Neural crest cell (in vitro differentiated cells): Measurements from ENCODE around the gene MLN. TPM values are rescaled to one million over a fixed set of nuclear protein-coding genes. Genes with fewer than 3 reads are reported as not detected.
A peak's percentile ranks its signal among the peaks of the same experiment; 100 is the strongest.

ENCODE experiments used
- DNase-seq: peaks from one replicate; pipeline ENCODE4 v3.0.0; 2021; ENCODE audit warnings: low read depth, mixed read lengths, low spot score
- H3K27ac Mint-ChIP-seq: one replicate; pipeline ENCODE4 v1.8.0; 2021; ENCODE audit warnings: mild to moderate bottlenecking, mixed read lengths; ENCODE audit not compliant: unreplicated experiment
- H3K27me3 Mint-ChIP-seq: 2 replicates; pipeline ENCODE4 v1.8.0; 2021; ENCODE audit warnings: low read depth, mild to moderate bottlenecking, mixed read lengths
- H3K36me3 Mint-ChIP-seq: 2 replicates; pipeline ENCODE4 v1.8.0; 2021; ENCODE audit warnings: low read depth, mild to moderate bottlenecking, mixed read lengths
- H3K4me1 Mint-ChIP-seq: 2 replicates; pipeline ENCODE4 v1.8.0; 2021; ENCODE audit warnings: mixed read lengths
- H3K4me3 Mint-ChIP-seq: one replicate; pipeline ENCODE4 v1.8.0; 2021; ENCODE audit warnings: mild to moderate bottlenecking, mixed read lengths
- H3K9me3 Mint-ChIP-seq: 2 replicates; pipeline ENCODE4 v1.8.0; 2021; ENCODE audit warnings: mixed read lengths
- total RNA-seq: library from RNA; stranded (reverse); gene quantifications from 2 replicates; pipeline ENCODE4 v1.2.1, GENCODE V29; 2021
- TF ChIP-seq, protein P1 (sequence below): fragments of 200-600 bp; sonication (generic); conservative IDR thresholded peaks from 2 replicates; pipeline ENCODE4 v1.5.0; 2021; ENCODE audit warnings: antibody characterized with exemption, mild to moderate bottlenecking

The MLN gene
- total RNA-seq, 1 donor from 2014 or later: not detected

DNA sequence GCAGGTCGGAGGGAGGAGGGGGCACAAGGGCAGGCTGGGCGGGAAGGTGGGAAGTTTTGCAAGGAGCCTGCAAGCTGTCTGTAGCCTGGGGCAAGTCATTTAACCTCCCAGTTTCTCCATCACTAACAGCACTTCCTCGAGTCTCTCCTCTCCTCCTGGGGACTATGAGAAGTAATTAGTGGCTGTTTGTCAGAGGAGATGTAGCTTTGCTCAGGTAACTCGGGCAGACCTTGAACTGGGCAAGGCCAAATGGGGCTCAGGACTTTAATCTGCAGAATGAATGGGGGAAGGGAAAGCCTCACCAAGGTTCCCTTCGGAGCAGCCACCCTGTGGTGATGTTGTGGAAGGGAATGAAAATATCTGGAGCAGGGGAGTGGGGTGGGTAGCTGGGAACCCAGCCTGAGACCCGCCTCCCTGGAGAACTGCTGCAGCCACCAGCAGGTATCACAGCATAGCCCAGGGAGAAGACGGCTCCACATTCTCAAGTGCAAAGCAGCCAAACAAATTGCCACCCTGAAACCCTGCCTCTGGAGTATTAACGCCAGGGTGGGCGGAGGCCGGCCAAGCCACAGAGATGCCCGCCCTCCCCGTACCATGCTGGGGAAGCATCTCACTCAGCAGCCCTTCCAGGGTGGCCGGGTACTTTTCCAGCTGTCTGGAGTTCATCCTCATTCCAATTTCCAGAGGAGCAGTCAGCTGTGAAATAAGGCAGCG is 8.7 kb downstream of the MLN start:
- Mint-ChIP-seq H3K36me3 (no peaks in the 10 kb centered on the region), H3K4me3 (no peak overlapping the region), H3K27ac (no peak overlapping the region), H3K27me3 (peaks cover 6% of the 10 kb centered on the region), H3K9me3 (no peaks in the 10 kb centered on the region), H3K4me1 (peaks cover 49% of the 10 kb centered on the region)
- TF ChIP-seq, protein P1, sequence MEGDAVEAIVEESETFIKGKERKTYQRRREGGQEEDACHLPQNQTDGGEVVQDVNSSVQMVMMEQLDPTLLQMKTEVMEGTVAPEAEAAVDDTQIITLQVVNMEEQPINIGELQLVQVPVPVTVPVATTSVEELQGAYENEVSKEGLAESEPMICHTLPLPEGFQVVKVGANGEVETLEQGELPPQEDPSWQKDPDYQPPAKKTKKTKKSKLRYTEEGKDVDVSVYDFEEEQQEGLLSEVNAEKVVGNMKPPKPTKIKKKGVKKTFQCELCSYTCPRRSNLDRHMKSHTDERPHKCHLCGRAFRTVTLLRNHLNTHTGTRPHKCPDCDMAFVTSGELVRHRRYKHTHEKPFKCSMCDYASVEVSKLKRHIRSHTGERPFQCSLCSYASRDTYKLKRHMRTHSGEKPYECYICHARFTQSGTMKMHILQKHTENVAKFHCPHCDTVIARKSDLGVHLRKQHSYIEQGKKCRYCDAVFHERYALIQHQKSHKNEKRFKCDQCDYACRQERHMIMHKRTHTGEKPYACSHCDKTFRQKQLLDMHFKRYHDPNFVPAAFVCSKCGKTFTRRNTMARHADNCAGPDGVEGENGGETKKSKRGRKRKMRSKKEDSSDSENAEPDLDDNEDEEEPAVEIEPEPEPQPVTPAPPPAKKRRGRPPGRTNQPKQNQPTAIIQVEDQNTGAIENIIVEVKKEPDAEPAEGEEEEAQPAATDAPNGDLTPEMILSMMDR: no peak
- DNase-seq: no peak

GRCh38 chr6:33792981-33793380 is 10.8 kb downstream of the MLN start:
- no peaks in the 10 kb centered on the region for H3K36me3 Mint-ChIP-seq
- no peak overlapping the region for H3K27ac Mint-ChIP-seq
- H3K4me1 Mint-ChIP-seq: peaks cover 45% of the 10 kb centered on the region
- no peaks in the 10 kb centered on the region for H3K9me3 Mint-ChIP-seq
- H3K27me3 Mint-ChIP-seq: peaks cover 6% of the 10 kb centered on the region
- TF ChIP-seq, protein P1: no peak
- no peak for DNase-seq
- H3K4me3 Mint-ChIP-seq: peak overlapping the region; percentile 21

GRCh38 chr6:33791620-33792019 is 12.2 kb downstream of the MLN start:
- peaks cover 46% of the 10 kb centered on the region for H3K4me1 Mint-ChIP-seq
- DNase-seq: no peak
- no peaks in the 10 kb centered on the region for H3K9me3 Mint-ChIP-seq
- H3K27me3 Mint-ChIP-seq: peaks cover 6% of the 10 kb centered on the region
- peak overlapping the region; percentile 84 for H3K27ac Mint-ChIP-seq
- no peaks in the 10 kb centered on the region for H3K36me3 Mint-ChIP-seq
- TF ChIP-seq, protein P1: no peak
- H3K4me3 Mint-ChIP-seq: peak overlapping the region; percentile 79

GRCh38 chr6:33790910-33791309 is 12.9 kb downstream of the MLN start:
- Mint-ChIP-seq H3K4me3 (peak overlapping the region; percentile 79), H3K27me3 (peaks cover 6% of the 10 kb centered on the region)
- TF ChIP-seq, protein P1: no peak

GRCh38 chr6:33790379-33790778 is 13.4 kb downstream of the MLN start:
- Mint-ChIP-seq H3K27ac (no peak overlapping the region), H3K36me3 (no peaks in the 10 kb centered on the region), H3K27me3 (peaks cover 6% of the 10 kb centered on the region), H3K4me1 (peaks cover 58% of the 10 kb centered on the region), H3K4me3 (peak overlapping the region; percentile 83), H3K9me3 (no peaks in the 10 kb centered on the region)
- TF ChIP-seq, protein P1: no peak
- no peak for DNase-seq

More at GRCh38 chr6:33790910-33791309, 12.9 kb downstream of the MLN start:
- peaks cover 52% of the 10 kb centered on the region for H3K4me1 Mint-ChIP-seq
- H3K9me3 Mint-ChIP-seq: no peaks in the 10 kb centered on the region
- no peak overlapping the region for H3K27ac Mint-ChIP-seq
- H3K36me3 Mint-ChIP-seq: no peaks in the 10 kb centered on the region
- no peak for DNase-seq
